Measurements from ENCODE around the gene CES3.

DNA sequence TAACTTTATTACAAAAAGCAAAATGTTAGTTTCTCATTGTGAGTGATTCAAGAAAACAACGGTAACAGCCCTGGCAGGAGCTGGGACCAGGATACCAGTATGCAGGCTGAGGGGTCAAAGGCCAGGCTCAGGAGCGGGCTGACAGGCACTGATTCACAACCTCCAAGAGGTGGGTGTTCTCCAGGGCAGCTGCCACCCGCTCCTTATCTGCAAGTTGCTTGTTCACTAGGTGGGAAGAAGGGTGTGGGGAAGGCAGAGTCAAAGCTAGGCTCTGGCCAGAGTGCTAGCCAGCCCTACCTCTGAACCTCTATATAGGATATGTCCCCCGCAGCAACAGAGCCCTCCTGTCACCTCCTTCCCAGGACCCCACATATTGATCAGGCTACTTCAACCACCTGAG is 29.0 kb upstream of the CES3 start:
- TF ChIP-seq, protein P1, sequence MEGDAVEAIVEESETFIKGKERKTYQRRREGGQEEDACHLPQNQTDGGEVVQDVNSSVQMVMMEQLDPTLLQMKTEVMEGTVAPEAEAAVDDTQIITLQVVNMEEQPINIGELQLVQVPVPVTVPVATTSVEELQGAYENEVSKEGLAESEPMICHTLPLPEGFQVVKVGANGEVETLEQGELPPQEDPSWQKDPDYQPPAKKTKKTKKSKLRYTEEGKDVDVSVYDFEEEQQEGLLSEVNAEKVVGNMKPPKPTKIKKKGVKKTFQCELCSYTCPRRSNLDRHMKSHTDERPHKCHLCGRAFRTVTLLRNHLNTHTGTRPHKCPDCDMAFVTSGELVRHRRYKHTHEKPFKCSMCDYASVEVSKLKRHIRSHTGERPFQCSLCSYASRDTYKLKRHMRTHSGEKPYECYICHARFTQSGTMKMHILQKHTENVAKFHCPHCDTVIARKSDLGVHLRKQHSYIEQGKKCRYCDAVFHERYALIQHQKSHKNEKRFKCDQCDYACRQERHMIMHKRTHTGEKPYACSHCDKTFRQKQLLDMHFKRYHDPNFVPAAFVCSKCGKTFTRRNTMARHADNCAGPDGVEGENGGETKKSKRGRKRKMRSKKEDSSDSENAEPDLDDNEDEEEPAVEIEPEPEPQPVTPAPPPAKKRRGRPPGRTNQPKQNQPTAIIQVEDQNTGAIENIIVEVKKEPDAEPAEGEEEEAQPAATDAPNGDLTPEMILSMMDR (IDR thresholded peaks at IDR 0.05): no peak
- no peak for TF ChIP-seq EP300 (IDR thresholded peaks at IDR 0.05)

Data from ovary (tissue), 3 donors.